MCF 10A (cell line): ENCODE measurements around the gene PATJ. TPM values are rescaled to one million over a fixed set of nuclear protein-coding genes. Genes with fewer than 3 reads are reported as not detected.
"Not testable (repeated sequence)": the region's sequence is repeated elsewhere in the genome, so short reads cannot be mapped to it uniquely, and the experiment has no call there.

Experiments
- BruUV-seq: library from RNA; stranded (reverse); fragments of 400-500 nt; replicated peaks from 2 replicates; lab custom pipeline; 2021; lab: Mats Ljungman, UMichigan
- CTCF ChIA-PET: fragments of 300-600 bp; sonication (Branson Sonifier 250); formaldehyde crosslinking; extraction: SDS; loops from one replicate; lab custom pipeline; 2021; ENCODE audit warnings: antibody characterized with exemption, inconsistent platforms; lab: Yijun Ruan, JAX
- POLR2A ChIA-PET: fragments of 300-600, 350-650 bp; sonication (Branson Sonifier 250); formaldehyde crosslinking; extraction: SDS; loops from one replicate; lab custom pipeline; 2020; ENCODE audit warnings: antibody characterized with exemption, inconsistent platforms; lab: Yijun Ruan, JAX
- DNase-seq: peaks from one replicate; pipeline ENCODE4 v3.0.0-alpha.2; 2018; ENCODE audit not compliant: unreplicated experiment
- H3K27ac Mint-ChIP-seq: one replicate; pipeline ENCODE4 v1.8.0; 2022; ENCODE audit warnings: mild to moderate bottlenecking, low read depth, mixed read lengths; ENCODE audit not compliant: unreplicated experiment
- H3K27me3 Mint-ChIP-seq: one replicate; pipeline ENCODE4 v1.8.0; 2022; ENCODE audit warnings: mixed read lengths; ENCODE audit not compliant: insufficient read depth, unreplicated experiment
- H3K36me3 Mint-ChIP-seq: one replicate; pipeline ENCODE4 v1.8.0; 2022; ENCODE audit warnings: mild to moderate bottlenecking, moderate library complexity, mixed read lengths; ENCODE audit not compliant: insufficient read depth, unreplicated experiment
- H3K4me1 Mint-ChIP-seq: one replicate; pipeline ENCODE4 v1.8.0; 2022; ENCODE audit warnings: mixed read lengths; ENCODE audit not compliant: insufficient read depth, unreplicated experiment
- H3K4me3 Mint-ChIP-seq: one replicate; pipeline ENCODE4 v1.8.0; 2022; ENCODE audit warnings: mild to moderate bottlenecking, moderate library complexity, mixed read lengths; ENCODE audit not compliant: unreplicated experiment
- H3K9me3 Mint-ChIP-seq: one replicate; pipeline ENCODE4 v1.8.0; 2022; ENCODE audit warnings: mixed read lengths; ENCODE audit not compliant: unreplicated experiment
- intact Hi-C: fragments of 100-400 bp; cut with micrococcal nuclease; formaldehyde crosslinking; loops from 2 replicates; pipeline ENCODE4 v1.14.1; 2022
- total RNA-seq: library from RNA; stranded (reverse); gene quantifications from 2 replicates; pipeline ENCODE4 v1.2.3, GENCODE V29; 2022
- TF ChIP-seq, protein P1 (sequence below): fragments of 200-600 bp; IDR thresholded peaks from one replicate; pipeline ENCODE4 v1.8.0; 2022; ENCODE audit warnings: antibody characterized with exemption, mild to moderate bottlenecking; ENCODE audit not compliant: unreplicated experiment

The PATJ gene
- total RNA-seq, 1 experiment from 2014 or later: 28.7 TPM

DNA sequence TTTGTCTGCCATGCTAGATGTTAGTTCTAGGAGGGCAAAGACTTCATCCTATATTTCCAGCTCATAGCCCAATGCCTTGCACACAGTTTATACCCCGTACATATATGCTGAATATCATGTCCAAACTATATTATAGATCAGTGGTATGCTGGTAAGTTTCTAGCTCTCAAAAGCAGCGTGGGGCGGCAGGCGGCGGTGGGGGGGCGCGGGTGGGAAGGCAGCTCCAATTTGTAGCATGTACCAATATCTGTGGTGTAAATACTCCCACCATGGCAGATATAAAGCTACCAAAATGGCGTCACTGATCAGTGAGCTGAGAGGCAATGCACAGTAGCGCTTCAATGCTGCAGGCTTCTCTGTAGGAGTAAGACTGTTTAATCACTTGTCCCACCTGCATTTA, 77.1 kb downstream of the PATJ start:
- Mint-ChIP-seq H3K27me3 (no peaks in the 10 kb centered on the region), H3K36me3 (peaks cover 45% of the 10 kb centered on the region), H3K4me1 (no peaks in the 10 kb centered on the region), H3K9me3 (no peaks in the 10 kb centered on the region), H3K4me3 (no peak overlapping the region), H3K27ac (no peak overlapping the region)
- no peak for DNase-seq
- intact Hi-C loops: no loop called here
- no TSS peak for BruUV-seq
- POLR2A ChIA-PET: interaction anchor here (0.6 kb wide), 1 partner anchor 17 kb away, joined by 3 read pairs; no protein-coding TSS in a partner anchor
- TF ChIP-seq, protein P1, sequence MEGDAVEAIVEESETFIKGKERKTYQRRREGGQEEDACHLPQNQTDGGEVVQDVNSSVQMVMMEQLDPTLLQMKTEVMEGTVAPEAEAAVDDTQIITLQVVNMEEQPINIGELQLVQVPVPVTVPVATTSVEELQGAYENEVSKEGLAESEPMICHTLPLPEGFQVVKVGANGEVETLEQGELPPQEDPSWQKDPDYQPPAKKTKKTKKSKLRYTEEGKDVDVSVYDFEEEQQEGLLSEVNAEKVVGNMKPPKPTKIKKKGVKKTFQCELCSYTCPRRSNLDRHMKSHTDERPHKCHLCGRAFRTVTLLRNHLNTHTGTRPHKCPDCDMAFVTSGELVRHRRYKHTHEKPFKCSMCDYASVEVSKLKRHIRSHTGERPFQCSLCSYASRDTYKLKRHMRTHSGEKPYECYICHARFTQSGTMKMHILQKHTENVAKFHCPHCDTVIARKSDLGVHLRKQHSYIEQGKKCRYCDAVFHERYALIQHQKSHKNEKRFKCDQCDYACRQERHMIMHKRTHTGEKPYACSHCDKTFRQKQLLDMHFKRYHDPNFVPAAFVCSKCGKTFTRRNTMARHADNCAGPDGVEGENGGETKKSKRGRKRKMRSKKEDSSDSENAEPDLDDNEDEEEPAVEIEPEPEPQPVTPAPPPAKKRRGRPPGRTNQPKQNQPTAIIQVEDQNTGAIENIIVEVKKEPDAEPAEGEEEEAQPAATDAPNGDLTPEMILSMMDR: no peak
- CTCF ChIA-PET: no interaction called here

DNA sequence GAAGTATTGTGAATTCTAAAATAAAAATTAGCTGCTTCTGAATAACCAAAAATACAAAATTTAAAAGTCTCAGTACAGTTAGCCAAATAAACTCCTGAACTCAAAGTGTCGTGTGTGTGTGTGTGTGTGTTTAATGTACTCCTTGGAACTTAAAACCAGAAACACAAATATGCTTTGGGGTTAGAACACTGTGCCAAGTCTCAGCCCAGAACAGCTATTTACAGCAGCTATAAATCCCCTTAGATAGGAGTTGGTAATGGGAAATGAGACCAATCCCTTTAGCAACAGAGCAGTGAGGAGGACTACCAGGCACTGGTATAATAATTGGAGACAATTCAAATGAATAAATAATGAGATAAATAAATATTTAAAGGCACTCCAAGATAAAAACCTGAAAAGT, 83.1 kb downstream of the PATJ start:
- Mint-ChIP-seq H3K4me1 (no peaks in the 10 kb centered on the region), H3K9me3 (no peaks in the 10 kb centered on the region), H3K27ac (no peak overlapping the region), H3K36me3 (peaks cover 81% of the 10 kb centered on the region), H3K4me3 (no peak overlapping the region), H3K27me3 (no peaks in the 10 kb centered on the region)
- BruUV-seq: no TSS peak
- POLR2A ChIA-PET: interaction anchor here (0.6 kb wide), 1 partner anchor 11 kb away, joined by 3 read pairs; no protein-coding TSS in a partner anchor
- intact Hi-C loops: no loop called here
- no peak for DNase-seq
- TF ChIP-seq, protein P1: no peak
- CTCF ChIA-PET: interaction anchor here (0.6 kb wide), 1 partner anchor 9 kb away, joined by 3 read pairs; no protein-coding TSS in a partner anchor

DNA sequence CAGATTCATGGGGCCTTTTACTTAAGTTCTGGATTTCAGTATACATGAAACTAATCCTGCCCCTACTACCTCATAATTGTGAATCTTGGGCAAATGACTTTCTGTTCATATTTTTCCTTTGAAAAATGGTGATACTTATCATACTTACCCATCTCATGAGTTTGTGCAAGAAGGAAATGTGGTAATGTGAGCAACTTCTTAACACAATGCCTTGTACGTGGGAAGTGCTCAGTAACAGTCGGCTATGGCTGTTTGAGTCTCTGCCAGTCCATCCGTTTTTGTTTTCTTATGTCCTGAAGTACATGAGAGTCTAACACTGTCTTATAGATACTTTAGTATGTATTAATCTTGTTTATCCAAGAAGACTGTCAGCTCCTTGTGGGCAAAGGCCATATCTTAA, 86.5 kb downstream of the PATJ start:
- Mint-ChIP-seq H3K4me3 (no peak overlapping the region), H3K4me1 (no peaks in the 10 kb centered on the region), H3K9me3 (no peaks in the 10 kb centered on the region), H3K27me3 (no peaks in the 10 kb centered on the region), H3K36me3 (peaks cover 81% of the 10 kb centered on the region), H3K27ac (no peak overlapping the region)
- DNase-seq: no peak
- TF ChIP-seq, protein P1: no peak
- ChIA-PET POLR2A (no interaction called here), CTCF (interaction anchor here (0.6 to 1.2 kb wide), 2 partner anchors 26 to 51 kb away, joined by 3 to 4 read pairs; no protein-coding TSS in a partner anchor)
- intact Hi-C loops: no loop called here
- no TSS peak for BruUV-seq

- Mint-ChIP-seq H3K27ac (no peak overlapping the region), H3K36me3 (peaks cover 28% of the 10 kb centered on the region), H3K27me3 (no peaks in the 10 kb centered on the region), H3K4me3 (no peak overlapping the region), H3K4me1 (peaks cover 12% of the 10 kb centered on the region), H3K9me3 (no peaks in the 10 kb centered on the region)
- TF ChIP-seq, protein P1: no peak
- POLR2A ChIA-PET: interaction anchor here (1.4 kb wide), 1 partner anchor 30 kb away, joined by 4 read pairs; no protein-coding TSS in a partner anchor
- CTCF ChIA-PET: interaction anchor here (0.6 kb wide), 1 partner anchor 30 kb away, joined by 4 read pairs; no protein-coding TSS in a partner anchor
- DNase-seq: no peak
- intact Hi-C loops: no loop called here
- no TSS peak for BruUV-seq
These were observed 94.4 kb downstream of the PATJ start for GRCh38 chr1:61836649-61837048.

DNA sequence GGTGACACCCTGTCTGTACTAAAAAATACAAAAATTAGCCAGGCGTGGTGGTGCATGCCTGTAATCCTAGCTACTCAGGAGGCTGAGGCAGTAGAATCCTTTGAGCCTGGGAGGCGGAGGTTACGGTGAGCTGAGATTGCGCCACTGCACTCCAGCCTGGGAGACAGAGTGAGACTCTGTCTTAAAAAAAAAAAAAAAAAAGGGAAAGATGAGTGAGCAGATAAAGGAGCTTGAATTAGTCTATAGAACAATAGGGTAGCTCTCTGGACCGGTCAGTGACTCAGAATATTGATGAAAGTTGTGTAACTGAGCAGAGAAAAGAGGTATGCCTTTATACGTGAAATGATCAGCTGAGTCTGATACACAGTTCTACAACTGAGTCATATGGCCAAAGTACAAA, 95.3 kb downstream of the PATJ start:
- H3K27me3 Mint-ChIP-seq, H3K9me3 Mint-ChIP-seq, H3K4me3 Mint-ChIP-seq, intact Hi-C loops, BruUV-seq: not testable (repeated sequence)
- peak; percentile 66 for DNase-seq
- CTCF ChIA-PET: interaction anchor here (0.6 to 0.8 kb wide), 4 partner anchors 9 to 862 kb away, joined by 3 to 4 read pairs (median 3); no protein-coding TSS in a partner anchor
- H3K27ac Mint-ChIP-seq: peak overlapping the region; percentile 44
- POLR2A ChIA-PET: interaction anchor here (0.6 to 1.4 kb wide), 3 partner anchors 31 to 266 kb away, joined by 3 to 4 read pairs (median 3); no protein-coding TSS in a partner anchor
- peaks cover 24% of the 10 kb centered on the region for H3K36me3 Mint-ChIP-seq
- H3K4me1 Mint-ChIP-seq: peaks cover 12% of the 10 kb centered on the region
